NCI-H187 (cell line): ENCODE data around the gene MLIP.
"Not testable (repeated sequence)": the region's sequence is repeated elsewhere in the genome, so short reads cannot be mapped to it uniquely, and the experiment has no call there.

Source experiments
- DNase-seq, 2 experiments: peaks; one replicate each; lab custom pipeline; 2025; lab: John Stamatoyannopoulos, UW

MLIP gene

DNA sequence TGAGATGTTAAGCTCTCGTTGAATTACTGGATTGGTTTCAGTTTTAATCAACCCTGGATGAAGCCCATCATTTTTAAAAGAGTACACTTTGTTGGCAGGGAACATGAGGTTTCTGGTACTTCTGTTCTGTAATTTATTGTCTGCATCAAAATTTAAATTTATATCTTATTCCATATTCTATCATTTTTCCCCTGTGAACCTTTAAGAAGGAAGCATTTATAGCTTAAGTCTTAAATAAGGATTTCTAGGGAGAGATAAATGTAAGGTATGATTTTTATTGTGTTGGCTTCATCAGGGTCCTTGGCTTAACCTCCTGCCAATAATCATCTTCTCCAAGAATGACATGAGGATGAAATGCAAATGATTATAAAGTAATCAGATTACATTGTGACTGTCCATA lies 40.6 kb downstream of the MLIP start:
- DNase-seq: no peak

DNA sequence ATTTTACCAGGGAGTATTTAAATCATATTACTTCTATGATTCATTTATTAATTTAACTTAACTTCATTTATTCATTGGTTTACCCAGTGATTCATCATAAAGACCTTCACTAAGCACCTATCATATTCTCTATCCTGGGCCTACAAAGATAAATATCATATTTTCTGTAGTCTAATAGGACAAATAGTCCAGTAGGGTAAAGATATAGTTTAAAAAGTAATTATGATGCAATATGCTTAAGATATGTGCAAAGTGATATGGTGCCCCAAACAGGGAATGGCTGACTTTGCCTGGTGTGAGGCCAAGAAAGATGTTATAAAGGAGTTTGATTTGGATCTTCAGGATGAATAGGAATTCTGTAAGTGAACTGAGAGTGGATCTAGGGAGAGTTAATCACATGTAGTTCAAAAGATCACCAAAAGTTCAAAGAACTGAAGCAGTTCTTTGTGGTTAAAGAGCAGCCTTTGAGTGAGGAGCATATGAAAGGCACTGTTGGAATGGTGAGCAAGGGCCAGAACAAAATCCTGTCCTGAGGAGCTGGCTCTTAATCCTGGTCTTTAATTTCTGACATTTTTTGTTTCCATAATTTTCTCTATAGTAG lies 45.5 kb downstream of the MLIP start:
- no peak for DNase-seq

DNA sequence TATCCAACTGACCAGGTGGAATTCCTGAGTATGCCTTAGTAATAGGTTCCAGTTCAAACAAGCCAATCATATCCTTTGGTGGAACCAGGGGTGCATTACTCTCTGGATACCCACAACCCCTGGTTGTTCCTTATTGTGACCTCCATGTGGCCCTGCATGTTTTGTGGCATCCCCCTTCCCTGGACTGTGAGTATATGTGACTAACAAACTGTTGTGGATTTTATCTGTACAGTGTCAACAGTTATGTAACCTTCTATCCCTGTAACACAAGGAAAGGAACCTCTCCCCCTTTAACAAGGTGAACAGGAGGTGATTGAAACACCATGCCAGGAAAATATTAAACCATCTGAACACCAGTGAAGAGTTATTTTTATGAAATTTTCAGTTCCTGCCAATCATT lies 46.2 kb downstream of the MLIP start:
- DNase-seq: no peak

DNA sequence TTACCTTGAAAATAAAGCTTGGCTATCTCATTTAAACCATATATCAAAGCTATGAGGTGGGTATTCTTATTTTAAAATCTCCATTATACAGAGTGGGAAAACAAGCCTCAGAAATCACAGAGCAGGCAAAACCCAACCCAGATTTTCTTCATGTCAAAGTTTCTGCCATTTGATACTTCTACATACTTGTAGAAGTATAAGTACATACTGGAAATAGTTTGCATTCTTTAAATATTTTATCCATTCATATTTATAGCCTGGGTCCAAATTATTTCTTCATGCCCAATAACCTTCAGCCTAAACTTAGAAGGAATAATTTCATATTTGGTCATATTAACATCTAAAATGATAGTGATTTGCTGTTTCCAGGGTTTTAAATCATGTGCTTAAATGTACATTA lies 61.8 kb downstream of the MLIP start:
- DNase-seq: no peak

DNA sequence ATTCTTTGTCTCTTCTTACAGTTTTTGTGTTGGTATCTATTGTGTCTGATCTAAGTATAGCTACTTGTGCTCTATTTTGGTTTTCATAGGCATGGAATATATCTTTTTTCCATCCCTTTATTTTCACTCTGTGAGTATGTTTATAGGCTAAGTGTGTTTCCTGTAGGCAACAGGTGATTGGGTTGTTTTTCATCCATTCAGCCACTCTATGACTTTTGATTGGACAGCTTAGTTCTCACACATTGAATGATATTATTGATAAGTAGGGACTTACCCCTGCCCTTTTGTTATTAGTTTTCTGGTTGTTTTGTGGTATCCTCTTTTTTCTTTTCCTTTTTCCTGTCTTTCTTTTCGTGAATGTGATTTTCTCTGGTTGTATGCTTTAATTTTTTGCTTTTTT lies 67.9 kb downstream of the MLIP start:
- DNase-seq: no peak

DNA sequence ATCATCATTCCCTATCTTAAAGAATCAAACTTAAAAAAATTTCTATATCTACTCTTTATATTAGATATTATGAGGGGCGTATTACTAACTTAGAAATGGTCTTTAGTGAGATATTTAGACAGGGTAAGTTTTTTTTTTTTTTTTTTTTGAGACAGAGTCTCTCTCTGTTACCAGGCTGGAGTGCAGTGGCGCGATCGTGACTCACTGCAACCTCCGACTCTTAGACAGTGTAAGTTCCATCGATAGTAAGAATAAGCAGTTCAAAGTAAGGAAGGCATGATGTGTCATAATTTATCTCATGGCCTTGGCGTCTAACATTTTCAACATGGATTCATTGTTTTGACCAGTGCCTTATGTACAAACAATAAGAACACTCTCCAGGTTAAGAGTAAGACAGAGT lies 72.4 kb downstream of the MLIP start:
- no peak for DNase-seq

DNA sequence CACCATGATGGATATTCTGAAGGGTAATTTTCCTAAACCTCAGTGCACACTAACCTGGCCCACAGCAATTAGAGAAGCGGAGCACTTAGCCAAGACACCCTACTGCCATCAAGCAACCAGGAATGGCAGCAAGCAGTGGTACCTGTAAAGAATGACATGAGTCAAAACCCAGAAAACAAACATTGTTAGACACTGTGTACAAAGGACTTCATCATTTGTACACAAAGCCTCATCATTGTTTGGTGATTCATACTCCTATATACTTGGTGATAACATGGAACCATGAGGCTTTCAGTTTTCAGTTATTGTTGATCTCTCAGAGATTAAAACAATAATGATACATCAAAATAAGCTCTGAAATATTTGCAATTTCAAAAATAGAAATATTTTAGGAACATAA lies 74.6 kb downstream of the MLIP start:
- no peak for DNase-seq

DNA sequence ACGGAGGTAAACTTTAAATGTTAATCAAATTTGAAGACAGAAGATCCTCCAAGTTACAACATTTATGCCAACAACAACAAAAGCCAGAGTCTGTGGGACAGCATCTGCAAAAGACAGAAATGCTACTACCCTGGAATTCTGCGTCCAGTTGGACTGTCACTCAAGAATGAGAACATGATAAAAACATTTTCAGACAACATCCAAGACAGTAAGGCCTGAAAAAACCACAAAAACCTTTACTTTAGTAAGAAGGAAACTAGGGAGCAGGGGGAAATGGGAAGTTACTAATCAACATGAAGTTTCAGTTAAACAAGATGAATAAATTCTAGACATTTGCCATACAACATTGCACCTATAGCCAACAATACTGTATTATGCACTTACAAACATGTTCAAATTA lies 77.6 kb downstream of the MLIP start:
- DNase-seq: no peak

DNA sequence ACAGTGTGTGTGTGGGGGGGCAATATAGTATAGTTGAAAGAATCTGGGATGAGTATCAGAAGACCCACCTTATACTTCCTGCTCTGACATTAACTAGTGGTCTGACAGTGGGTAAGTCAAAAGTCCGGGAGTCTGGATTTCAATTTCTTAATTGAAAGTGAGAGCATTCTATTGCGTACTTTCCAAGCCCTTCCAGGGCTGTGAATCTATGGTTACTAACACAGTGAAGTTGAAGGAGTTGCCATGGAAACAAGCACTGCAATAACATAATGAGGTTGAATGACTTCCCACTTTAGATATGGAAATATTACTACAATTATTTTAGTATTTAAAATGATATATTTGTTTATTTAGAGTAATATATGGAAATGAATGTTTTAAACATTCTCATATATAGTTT lies 80.2 kb downstream of the MLIP start:
- DNase-seq: no peak

DNA sequence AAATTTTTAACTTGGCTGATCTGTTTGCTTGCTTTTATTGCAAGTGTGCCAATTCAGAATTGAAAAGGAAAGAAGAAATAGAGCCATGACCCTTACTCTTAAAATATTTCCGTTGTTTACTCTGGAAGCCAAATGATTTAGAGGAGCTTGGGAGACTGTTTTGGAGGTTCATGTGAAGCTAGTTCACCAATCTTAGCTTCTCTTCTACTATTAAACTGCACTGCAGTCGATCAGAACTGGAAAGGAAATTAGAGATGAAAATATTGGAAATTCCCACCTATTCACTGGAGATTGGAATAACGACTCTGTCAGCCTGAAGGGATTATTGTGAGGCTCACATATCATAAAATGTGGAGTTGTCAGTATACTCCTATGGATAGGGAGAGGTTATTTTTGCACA lies 81.8 kb downstream of the MLIP start:
- no peak for DNase-seq

DNA sequence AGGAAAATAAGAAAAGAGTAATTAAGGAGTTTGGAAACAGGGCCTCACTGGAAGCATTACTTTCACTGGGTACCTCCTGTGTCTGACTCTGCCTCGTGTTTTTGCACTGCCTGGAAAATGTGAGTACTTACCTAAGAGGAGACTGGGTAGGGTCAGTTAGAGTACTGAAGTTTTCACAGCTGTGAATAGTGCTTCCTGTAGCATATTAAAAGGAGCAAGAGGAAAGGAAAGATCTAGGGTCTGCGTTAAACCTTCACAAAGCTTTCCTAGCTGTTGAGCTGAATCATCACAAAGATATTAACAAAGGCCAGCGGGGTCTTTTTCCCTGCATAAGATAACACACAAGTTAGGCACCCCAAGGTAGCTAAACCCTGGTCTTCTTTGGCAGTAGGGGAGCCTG lies 82.3 kb downstream of the MLIP start:
- no peak for DNase-seq

DNA sequence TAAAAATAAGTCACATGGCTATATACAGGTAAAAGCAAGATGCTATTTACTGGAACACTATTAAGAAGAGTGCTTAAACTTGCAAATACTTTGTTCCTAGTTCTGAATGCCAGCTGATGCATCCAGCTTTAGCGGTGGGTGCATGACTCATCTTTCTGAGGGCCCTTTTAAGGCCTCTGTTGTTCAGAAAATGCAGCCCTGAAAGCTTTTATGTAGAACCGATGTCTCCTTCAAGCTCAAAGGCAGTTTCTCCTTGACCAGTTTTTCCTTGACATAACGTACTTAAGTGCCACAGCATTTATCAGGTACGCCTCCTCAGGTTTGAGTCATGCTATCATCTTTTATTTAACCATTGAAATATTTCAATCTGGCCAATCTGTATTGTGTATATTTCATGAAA lies 82.8 kb downstream of the MLIP start:
- DNase-seq: peak; percentile 19 to 28

DNA sequence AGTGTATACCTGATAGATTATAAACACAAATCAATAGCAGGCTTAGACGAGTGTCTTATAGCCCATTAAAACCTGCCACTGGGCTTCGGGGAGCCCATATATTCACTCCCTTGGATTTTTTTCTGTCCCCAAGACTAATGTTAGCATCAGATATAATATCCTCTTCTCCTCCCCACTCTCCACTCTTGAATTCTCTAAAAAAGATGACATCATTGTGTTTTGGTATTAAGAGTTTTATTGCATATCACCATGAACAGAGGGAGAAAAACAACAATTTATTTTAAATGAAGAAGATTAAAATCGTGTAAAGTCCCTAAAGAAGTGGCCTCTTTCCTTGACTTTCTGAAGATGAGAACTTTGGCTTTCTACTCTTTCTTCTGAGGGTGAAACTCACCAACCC lies 84.4 kb downstream of the MLIP start:
- no peak for DNase-seq

DNA sequence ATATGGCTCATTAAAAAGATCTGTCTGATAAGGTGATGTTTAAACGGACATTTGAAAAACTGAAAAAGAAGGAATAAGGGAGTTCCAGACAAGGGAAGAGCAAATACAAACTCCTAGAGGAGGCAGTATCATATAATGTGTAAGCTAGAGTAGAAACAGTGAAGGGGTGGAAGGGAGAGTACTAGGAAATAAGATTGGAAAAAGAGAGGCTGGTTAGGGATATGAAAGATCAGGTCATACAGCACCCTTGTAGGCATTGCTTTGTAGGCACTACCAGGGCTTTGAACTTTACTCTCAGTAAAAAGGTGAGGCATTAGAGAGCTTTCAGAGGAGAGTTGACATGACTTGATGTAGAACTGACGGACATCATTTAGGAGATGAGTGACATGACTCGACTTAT lies 85.7 kb downstream of the MLIP start:
- DNase-seq: no peak

DNA sequence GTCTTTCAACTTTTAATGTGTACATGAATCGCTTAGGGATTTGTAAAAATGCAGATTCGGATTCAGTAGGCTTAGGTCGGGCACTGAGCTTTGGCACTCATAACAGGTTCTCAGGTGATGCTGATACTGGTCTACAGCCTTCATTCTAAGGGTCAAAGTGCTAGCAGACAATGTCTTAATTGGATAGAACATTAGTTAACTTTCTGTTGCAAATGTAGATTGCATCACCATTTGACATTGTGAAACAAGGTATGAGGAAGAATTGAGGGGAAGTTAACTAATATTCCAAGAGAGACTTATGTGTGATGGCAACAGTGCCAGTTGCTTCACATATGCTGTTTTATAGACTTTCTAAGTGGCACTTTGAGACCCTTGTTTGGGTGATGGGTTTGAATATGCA lies 86.9 kb downstream of the MLIP start:
- no peak for DNase-seq

DNA sequence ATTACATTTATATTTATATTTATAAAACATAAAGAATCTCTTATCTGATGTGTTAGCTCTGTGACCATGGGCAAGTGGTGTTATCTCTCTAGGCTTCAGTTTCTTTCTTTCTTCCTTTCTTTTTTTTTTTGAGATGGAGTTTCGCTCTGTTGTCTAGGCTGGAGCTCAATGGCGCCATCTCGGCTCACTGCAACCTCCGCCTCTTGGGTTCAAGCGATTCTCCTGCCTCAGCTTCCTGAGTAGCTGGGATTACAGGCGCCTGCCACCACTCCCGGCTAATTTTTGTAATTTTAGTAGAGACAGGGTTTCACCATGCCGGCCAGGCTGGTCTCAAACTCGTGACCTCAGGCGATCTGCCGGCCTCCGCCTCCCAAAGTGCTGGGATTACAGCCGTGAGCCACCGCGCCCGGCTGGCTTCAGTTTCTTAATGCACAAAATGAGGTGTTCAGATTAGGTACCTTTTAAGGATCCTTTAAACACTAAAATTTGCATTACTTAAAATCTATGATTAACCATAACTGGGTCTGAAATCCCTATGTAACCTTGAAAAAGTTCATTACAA lies 92.3 kb downstream of the MLIP start:
- DNase-seq: not testable (repeated sequence)

DNA sequence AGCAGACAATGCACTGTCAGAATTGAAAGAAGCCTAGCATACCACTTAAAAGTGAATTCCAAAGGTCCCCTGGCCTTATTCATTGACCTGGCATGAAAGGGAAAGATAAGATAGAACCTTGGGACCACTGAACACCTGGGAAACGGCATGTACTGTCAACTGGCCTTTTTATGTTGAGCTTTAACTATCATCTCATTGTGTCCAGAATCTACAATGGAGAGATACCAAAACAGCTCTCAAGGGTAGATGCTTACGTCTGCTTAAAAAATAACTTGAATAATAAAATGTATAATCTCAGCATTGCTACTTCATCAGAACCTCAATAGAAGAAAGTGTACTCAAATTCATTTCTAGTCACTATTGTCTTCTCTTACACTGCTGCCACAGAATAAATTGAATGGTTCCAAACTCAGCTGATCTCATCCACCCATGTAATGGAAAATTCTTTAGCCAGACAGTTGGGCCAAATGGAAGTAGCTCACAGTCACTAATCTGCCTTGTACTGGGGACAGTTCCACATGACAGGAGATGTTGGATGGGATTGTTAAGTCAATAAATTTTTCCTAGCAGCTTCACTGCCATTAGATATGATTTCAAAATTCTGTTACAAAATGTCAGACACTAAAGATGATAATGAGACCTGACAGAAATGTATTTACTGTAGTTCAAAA lies 93.8 kb downstream of the MLIP start:
- DNase-seq: no peak

DNA sequence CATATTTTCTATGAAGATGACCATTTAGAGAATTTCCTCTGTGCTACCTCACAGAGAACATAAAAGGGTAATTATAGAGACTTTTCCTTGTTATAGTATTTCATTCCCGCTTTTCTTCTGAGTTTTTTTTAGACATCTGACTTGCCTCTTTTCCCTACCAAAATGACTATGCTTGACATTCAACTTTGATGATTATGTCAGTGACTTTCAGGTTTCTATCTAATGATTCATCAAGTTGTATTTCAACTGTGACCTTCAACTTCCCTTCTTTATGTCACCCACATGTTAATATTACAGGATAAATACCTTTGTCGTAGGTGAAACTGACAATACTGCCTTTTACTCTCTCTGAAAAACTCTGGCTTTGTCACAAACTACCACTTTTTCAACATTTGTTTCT lies 95.3 kb downstream of the MLIP start:
- DNase-seq: no peak

DNA sequence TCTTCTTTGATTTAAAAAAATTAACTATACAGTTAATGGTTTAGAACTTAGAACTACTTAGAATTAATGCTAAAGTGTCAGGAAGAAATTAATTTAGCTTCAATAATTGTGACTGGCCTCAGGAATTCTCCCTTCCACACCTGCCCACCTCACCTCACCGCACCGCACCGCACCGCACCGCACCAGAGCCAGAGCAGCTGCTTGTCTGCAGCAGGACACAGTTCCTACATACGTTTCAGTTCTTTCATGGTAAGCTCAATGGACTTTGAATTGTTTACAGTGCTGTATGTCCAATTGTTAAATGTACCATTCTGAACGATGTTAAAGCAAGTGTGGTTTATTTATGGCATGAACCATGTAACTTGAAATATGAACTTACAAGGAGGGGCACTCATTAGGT lies 98.7 kb downstream of the MLIP start:
- DNase-seq: not testable (repeated sequence)

DNA sequence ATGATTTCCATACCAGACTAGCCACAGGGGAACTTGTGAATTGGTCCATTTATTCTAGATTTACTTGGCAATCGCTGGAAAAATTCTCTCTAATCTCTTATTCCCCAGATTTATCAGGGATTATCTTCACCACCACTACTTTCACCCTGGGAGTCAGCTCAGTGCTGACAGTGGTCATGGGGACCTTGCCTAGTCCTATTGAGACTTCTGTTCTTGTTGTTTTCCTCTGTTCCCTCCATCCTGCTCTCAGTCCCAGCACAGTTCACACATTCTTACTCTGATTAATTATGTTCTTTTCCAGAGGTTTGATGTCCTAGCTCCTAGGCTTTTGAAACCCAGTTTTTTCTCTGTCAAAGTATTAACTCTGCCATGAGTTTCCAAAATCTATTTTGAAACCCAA lies 103.0 kb downstream of the MLIP start:
- no peak for DNase-seq

DNA sequence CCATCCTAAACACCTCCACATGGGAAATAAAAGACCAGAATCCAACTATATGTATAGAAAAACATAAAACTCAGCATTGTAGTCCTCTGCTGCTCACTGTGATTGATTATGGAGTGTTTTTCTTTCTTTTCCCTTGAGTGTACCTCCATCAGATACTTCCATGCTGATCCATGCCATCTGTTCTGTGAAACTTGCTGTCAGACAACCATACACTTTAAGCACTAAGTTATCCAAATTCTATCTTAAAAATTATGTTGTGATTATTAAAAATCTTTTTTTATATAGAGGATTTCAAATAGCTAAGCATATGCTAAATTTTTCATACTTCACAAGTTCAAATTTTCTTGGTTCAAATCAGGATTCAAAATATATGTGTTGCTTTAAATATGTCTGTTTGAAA lies 105.1 kb downstream of the MLIP start:
- no peak for DNase-seq

DNA sequence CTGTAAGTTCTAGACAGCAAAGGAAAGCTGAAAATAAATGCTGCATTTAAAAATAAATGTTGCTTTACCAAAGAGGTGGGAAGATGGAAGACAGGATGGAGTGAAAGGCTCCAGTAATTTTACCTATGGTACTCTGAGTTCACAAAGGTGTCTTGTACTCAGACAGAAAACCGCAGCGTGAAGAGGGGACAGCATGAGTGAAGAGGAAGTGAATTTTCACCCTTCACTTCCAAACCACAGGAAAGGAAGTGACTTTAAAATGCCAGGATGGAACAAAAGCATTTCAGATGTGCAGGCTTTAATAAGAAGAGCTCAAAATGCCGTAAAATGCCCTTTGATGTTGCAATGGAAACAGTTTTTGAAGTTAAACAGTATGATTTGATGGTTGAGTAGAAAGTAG lies 105.8 kb downstream of the MLIP start:
- DNase-seq: no peak

DNA sequence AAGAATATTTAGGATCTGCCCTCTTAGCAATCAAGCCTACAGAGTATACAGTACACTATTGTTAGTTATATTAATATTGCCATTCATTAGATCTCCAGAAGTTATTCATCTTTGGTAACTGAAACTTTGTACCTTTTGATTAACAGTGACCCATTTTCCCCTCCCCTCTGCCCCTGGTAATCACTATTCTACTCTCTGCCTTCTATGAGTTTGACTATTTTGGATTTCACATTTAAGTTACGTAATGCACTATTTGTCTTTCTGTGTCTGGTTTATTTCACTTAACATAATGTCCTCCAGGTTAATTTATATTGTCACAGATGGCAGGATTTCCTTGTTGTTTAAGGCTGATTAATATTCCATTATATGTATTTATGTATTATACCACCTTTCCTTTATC lies 111.0 kb downstream of the MLIP start:
- DNase-seq: no peak

DNA sequence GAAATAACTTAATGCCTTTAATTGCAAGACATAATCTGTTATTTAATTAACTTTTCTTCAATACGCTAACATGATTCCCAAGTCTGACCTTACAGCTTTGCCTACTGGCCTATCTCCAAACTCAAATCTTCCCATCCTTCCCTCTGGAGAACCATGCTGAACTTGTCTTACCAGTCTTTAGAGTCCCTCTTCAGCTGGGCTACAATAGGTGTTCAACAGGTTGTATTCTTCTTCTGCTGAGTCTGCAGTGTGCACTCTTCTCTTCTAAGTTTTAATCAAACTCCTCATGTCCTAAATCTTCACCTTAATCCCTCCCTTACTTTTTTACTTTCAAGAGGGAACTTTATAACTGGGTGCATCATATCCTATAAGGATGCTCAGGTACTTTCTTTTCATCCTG lies 121.5 kb downstream of the MLIP start:
- no peak for DNase-seq
